Body of pancreas (tissue), 4 donors: ENCODE data around the gene CCDC85C.

ENCODE experiments used
- POLR2A ChIP-seq, 3 donors: fragments of 450-650 bp; IDR thresholded peaks; one replicate each; pipeline ENCODE4 v1.6.1; 2016; ENCODE audit warnings: antibody characterized with exemption in 3 of 3, mild to moderate bottlenecking in 2 of 3
- TF ChIP-seq, protein P1 (sequence below), 7 experiments: fragments of 450-650 bp in 4 of 7; fragments of 200-600 bp in 3 of 7; sonication (generic) in 3 of 7; IDR thresholded peaks; one replicate each; pipeline ENCODE4 v1.5.1; 2016 to 2019; ENCODE audit warnings: antibody characterized with exemption in 7 of 7

DNA sequence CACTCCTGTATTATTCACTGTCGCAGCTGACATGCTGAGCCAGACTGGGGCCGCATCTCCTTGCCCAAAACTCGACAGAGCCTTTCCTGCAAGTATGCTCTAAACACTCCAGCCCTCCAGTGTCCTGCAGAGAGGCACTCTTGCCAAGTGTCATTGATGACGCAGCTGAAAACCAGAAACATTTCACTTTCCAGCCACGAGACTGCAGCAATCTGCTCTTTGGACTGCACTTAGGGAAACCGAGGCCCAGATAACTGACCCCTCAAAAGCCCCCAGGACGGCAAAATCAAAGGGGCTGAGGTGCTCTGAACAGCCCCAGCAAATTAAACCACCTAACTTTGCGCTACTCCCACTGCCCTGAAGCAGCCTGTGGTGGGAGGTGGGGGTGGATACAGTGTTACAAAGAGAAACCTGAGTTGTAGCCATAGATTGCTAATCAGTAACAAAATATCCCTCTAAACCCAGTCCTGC is 2.6 kb downstream of the CCDC85C start:
- TF ChIP-seq, protein P1, sequence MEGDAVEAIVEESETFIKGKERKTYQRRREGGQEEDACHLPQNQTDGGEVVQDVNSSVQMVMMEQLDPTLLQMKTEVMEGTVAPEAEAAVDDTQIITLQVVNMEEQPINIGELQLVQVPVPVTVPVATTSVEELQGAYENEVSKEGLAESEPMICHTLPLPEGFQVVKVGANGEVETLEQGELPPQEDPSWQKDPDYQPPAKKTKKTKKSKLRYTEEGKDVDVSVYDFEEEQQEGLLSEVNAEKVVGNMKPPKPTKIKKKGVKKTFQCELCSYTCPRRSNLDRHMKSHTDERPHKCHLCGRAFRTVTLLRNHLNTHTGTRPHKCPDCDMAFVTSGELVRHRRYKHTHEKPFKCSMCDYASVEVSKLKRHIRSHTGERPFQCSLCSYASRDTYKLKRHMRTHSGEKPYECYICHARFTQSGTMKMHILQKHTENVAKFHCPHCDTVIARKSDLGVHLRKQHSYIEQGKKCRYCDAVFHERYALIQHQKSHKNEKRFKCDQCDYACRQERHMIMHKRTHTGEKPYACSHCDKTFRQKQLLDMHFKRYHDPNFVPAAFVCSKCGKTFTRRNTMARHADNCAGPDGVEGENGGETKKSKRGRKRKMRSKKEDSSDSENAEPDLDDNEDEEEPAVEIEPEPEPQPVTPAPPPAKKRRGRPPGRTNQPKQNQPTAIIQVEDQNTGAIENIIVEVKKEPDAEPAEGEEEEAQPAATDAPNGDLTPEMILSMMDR (IDR thresholded peaks at IDR 0.05) = peak in 1 of 7 experiments; percentile 5
- TF ChIP-seq POLR2A (IDR thresholded peaks at IDR 0.05) = no peak
